Sciatic nerve (tissue), 2 donors: Measurements from ENCODE around the gene SYNGR2. TPM values are rescaled to one million over a fixed set of nuclear protein-coding genes. Genes with fewer than 3 reads are reported as not detected.

ENCODE experiments used
- ATAC-seq: fragments of 200-7000 bp; cut with Tn5 transposase; one replicate; pipeline ENCODE4 v1.9.1; 2020; ENCODE audit warnings: mild to moderate bottlenecking, moderate library complexity
- DNase-seq: peaks from one replicate; pipeline ENCODE4 v3.0.0-alpha.2; 2020; ENCODE audit warnings: low spot score
- intact Hi-C: fragments of 100-400 bp; cut with DNase I; formaldehyde crosslinking; loops from one replicate; pipeline ENCODE4 v1.14.2; 2022
- total RNA-seq: library from RNA; stranded (reverse); fragmentation: NEBNext Ultra II Directional; extraction: Animal tissue kit (Norgen Biotek cat#: 25700); gene quantifications from one replicate; pipeline ENCODE4 v1.2.1, GENCODE V29; 2021
- donor health status: DM: no; HTN: no; CAD: no.
- donor health status: DM: no; HTN: no; CAD: no.

Gene SYNGR2, protein sequence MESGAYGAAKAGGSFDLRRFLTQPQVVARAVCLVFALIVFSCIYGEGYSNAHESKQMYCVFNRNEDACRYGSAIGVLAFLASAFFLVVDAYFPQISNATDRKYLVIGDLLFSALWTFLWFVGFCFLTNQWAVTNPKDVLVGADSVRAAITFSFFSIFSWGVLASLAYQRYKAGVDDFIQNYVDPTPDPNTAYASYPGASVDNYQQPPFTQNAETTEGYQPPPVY
- 73.6 TPM for total RNA-seq

DNA sequence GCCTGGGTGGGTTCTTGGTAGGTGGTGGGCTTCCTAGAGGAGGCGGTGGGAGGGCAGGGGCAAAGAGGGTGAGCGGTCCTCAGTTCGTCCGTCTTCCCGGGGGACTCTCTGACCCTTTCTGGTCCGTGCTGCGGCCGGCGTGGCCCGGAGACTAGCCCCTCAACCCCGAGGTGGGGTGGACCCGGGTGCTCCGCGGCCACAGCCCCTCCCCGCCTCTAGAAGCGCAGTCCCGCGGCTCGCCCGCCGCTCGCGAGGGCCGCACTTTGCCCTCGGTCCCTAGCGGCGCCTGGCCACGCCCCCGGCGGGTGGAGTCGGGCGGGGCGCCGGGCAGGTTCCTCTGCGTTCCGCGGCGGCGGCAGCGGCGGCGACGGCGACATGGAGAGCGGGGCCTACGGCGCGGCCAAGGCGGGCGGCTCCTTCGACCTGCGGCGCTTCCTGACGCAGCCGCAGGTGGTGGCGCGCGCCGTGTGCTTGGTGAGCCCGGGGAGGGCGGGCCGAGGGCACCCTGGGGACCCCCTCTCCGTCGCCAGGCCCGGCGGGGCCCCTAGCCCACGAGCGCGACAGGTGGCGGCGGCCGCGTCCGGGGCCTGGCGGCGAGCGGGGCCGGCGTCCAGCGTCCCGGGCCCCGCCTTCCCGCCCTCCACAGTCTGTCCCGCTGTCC, at the start of gene SYNGR2:
Gene SYNGR2 (plus strand): TSS at position 340 of the 661 bp plus-strand sequence. CDS start 36 bp downstream, at position 376.
- ATAC-seq (peak; percentile 59), DNase-seq (peak; percentile 88)
- intact Hi-C loops = no loop called here

DNA sequence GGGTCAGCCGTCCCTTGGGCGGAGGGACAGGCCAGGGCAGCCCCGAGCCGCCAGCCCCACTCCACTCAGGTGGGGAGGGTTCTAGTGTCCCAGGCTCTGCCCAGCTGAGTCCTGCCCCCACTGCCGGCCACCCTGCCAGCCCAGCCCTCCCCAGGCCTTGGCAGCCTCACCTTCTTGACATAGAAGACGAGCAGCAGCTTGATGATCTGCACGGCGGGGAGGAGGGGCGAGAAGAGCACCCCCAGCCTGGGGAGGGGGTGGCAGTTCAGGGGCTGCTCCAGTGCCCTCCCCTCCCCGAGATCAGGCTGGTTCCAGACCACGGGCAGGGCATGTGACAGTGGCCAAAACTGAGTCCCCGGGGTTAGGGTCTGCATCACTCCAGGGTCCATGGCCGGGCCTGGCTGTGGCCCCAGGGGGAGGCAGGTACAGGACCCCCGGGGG, 49.6 kb upstream of the SYNGR2 start:
- DNase-seq (no peak), ATAC-seq (no peak)
- intact Hi-C loops = no loop called here

DNA sequence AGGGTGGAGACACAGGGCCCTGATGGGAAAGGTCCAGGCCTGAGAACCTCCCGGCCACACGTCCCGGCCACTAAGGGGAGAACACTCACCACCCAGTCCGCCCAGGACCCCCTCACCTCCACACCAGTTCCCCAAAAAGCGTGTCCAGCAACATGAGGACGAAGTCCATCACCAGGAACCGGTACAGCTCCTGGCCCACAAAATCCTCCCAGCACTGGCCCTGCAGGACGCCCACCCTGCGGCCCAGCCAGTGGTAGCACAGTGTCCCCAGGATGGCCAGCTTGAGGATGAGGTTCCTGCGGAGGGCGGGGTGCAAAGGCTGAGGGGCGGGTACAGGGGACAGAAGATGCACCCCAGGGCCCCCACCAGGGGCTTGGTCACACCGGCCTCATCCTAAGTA, 47.8 kb upstream of the SYNGR2 start:
- intact Hi-C loops = loop anchor here (10.0 kb wide), 1 partner anchor 244 kb away; the partner anchor contains the start of gene SOCS3
- ATAC-seq = no peak
- no peak for DNase-seq

DNA sequence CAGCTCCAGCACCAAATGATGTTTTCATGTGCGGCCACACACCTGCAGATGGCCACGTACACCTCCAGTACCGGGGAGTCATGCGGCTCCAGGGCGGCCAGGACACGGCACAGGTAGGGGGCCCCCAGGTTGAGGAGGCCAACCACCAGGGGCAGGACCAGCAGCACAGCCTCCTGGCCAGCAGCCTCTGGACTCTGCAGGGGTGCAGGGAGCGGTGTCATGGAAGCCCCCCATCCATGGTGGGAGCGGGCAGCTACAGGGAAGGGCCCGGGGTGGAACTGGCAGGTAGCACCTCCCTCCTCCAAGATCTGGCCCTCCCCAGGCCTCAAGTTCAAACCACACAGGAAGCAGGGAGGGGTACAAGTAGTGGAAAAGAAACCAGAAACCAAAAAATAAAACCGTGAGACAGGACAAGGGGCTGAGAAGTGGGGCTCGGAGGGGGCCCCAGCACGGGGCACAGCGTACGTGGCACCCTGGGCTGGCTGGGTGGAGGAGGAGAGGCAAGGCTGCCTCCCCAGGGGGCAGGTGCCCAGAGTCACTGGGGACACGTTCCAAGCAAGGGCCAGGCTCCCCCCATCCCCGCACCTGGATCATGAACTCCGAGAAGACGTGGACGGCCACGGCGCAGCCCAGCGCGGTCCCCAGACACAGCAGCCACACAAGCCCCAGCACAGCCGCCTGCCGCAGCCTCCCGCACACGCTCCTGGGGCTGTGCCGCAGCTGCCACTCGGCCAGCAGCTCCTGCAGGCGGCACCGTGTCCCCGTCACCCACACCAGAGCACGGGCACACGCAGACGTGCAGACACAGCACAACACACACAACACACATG, 47.2 kb upstream of the SYNGR2 start:
- DNase-seq = no peak
- ATAC-seq = no peak
- intact Hi-C loops = loop anchor here (10.0 kb wide), 1 partner anchor 244 kb away; the partner anchor contains the start of gene SOCS3

DNA sequence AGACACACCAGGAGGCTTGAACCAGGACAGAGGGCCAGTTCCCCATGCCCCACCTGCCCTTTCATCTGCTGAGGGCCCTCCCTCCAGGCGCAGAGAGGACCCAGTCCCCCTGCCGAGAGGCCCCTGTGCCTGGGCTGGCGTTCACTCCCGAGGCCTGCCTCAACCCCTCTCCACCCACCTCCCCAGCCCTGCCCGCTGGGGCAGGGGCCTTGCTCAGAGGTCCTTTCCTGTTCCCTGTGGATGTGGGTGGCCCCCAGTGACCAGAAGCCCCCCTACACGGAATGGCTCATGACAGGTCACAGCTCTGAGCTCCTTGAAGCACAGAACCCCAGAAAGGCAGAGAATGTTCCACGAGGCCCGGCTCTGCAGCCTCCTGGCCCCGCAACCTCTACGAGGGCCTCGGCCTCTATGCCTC, 46.6 kb upstream of the SYNGR2 start:
- intact Hi-C loops = loop anchor here (10.0 kb wide), 1 partner anchor 243 kb away; the partner anchor contains the start of gene SOCS3
- DNase-seq = no peak
- ATAC-seq = no peak

DNA sequence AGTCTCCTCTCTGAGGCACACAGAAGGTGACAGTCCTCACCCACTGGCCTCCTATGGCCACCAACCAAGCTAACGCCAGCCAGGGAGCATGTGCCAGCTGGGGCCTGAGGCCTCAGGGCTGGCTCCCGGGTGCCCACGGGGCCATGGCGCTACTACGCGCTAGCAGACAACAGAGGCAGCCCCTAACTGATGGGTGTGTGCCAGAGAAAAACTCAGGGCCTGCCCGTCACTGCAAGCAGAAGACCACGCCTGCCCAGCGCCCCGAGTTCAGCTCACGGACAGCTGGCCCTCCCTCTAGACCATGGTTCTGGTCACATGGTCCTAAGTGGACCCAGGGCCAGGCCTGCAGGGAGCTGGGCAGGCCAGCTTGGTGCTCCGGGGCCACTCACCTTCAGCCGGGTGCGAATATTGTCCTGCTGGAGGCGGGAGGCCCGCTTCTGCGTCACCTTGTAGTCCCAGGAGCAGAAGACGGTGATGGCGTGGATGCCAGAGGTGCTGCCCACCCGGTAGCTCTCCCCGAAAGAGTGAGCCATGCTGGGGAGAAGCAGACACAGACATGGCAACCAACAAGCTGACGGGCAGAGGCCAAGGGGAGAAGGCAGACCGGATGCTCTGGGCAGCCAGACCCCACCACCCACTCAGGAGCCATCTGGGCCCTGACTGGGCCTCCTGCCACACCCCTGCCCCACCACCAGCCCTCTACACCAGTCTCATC, 46.0 kb upstream of the SYNGR2 start:
- intact Hi-C loops = loop anchor here (10.0 kb wide), 1 partner anchor 242 kb away; the partner anchor contains the start of gene SOCS3
- DNase-seq (no peak), ATAC-seq (no peak)

DNA sequence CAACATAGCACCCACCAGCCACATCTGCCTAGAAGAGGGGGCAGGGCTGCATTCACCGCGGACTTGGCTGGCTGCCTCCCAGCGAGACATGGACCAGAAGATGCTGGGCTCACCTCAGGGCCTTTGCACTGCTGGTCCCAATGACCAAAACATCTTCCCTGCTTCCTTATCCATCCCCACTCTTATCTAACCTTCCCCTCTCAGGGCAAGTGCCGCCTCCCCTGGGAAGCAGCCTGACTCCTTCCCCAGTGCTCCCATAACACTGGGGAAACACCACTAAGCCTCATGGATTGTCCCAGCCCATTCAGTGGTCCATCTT, 45.5 kb upstream of the SYNGR2 start:
- intact Hi-C loops = loop anchor here (10.0 kb wide), 1 partner anchor 242 kb away; the partner anchor contains the start of gene SOCS3
- DNase-seq = no peak
- ATAC-seq = no peak

DNA sequence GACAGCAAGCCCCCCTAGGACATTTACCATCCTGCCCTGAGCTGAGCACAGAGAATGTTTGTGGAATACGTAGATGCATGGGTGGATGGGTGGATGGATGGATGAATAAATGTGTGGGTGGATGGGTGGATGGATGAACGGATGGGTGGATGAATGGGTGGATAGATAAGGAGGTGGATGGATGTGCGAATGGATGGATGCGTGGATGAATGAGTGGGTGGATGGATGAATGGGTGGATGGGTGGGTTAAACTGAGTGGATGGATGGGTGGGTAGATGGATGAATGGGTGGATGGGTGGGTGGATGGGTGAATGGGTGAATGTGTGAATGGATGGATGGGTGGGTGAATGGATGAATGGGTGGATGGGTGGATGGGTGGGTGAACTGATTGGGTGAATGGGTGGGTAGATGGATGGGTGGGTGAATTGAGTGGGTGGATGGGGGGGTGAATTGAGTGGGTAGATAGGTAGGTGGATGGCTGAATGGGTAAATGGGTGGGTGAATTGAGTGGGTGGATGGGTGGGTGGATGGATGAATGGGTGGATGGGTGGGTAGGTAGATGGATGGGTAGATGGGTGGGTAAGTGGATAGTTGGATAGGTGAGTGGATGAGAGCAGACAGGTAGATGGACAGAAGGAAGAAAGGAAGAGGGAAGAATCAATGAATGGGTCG, 45.0 kb upstream of the SYNGR2 start:
- ATAC-seq (no peak), DNase-seq (no peak)
- intact Hi-C loops = loop anchor here (10.0 kb wide), 1 partner anchor 241 kb away; the partner anchor contains the start of gene SOCS3

DNA sequence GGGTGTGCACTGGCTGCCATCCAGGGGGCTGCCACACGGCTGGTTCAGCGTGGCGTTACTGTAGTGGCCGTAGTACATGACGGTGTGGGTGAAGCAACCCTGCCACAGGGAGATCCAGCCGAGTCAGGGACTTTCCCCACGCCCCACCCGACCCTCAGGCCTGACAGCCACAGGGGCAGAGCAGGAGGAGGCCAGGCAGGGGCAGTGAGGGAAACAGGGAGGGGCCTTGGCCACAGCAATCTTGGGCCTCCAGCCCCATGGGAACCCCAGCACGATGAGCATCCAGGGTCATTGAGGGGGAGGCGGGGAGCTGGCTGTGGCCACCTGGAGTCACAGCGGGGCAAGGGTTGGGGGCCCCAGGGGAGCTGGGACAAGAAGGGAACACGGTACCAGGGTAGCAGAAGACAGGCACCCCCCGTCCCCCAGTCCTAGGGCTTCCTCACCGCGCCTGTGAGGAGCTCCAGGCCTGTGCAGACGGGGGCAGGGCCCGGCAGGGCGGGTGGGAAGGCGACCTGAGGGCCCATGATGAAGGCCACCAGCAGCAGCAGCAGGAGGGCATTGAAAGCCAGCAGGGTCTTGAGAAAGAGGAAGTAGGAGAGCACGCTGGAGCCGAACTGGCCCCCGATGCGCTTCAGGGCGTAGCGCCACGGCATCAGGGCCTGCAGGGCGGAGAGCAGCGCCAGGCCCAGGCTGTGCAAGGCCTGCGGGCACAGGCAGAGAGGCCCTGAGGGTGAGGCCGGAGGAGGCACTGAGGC, 44.1 kb upstream of the SYNGR2 start:
- ATAC-seq (no peak), DNase-seq (no peak)
- intact Hi-C loops = loop anchor here (10.0 kb wide), 1 partner anchor 241 kb away; the partner anchor contains the start of gene SOCS3

DNA sequence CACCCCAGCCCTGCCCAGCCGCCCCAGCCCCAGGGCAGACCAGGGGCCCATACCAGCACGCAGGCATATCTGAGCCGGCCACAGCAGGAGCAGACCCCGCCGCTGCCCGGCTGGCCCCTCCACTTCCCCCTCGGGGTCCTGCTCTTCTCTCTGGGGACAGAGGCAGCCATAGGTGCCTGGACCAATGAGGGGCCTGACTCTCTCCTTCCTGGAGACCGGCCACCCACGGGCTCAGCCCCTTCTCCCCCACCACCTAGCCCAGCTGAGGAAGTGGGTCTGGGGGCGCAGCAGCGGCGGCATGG, 43.6 kb upstream of the SYNGR2 start:
- intact Hi-C loops = loop anchor here (10.0 kb wide), 1 partner anchor 240 kb away; the partner anchor contains the start of gene SOCS3
- ATAC-seq (no peak), DNase-seq (peak; percentile 55)

DNA sequence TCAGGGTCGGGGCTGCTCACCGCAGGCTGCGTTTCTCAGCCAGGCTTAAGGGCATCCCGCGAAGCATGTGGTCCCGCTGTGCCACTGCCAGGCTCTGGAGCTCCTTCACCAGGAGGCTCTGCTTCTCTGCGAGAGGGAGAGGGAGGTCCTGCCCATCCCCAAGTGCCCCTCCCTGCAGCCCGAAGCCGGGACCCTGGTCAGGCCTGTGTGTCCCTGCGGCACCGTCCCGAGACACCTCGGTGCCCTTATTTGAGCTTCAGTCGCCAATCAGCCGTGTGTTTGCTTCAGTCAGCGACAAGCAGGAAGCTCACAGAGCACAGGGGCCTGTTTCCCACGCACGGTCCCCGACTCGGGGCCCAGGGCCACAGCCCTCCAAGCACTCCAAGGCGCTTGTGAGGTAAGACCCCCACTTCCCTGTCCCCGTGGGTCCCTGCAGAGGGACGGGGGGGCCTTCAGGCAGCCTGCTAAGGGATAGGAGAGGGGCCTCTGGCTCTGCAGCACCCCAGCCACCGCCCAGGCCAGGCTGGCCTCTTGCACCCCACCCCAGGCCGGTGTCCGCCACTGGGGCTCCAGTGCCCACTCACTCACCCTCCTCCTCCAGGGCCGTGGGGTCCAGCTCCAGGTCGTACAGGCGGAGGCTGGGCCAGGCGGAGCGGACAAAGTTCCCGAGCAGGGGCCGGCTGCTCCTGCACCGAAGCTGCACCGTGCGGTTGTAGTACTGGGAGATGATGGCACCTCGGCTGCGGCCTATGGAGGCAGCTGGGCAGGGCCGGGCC, 43.1 kb upstream of the SYNGR2 start:
- intact Hi-C loops = loop anchor here (10.0 kb wide), 1 partner anchor 239 kb away; the partner anchor contains the start of gene SOCS3
- ATAC-seq (no peak), DNase-seq (peak; percentile 62)

DNA sequence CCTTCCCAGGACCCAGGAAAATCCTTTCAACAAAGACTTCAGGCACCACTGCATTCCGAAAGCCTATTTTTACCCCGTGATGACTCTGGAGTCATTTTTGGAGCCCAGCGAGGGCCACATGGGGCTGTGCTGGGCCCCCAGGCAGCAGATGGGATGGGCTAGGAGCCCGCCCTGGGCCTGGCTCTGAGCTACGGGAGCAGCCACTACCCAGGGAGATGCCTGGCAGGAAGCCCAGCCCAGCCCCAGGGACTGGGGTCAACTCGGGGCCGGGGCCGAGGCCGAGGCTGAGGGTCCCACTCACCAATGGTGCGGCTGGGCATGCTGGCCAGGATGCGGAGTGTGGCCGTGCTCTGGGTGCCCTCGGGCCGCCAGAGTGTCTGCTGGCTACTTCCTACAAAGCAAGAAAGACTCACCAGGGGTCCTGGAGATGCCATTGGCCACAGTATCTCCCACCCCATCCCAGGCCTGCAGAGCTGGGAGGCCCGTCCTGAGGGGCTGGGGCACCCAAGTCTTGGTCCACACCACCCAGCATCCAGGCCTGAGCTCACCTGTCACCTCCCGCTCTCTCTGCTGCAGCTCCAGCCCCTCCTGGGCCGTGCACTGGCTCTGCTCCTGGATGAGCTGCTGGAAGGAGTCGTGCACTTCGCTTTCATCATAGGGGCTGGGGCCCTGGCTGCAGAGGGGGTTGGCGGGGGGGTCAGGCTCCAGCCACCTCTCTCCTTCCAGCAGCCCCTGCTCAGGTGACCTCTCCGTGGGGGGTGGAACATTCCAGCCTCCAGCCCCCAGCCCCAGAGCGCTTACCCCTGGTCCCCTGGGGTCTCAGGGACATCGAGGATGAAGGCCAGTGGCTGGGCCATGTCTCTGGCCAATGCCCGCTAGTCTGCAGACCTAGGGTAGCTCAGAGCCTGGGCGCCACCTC, 42.1 kb upstream of the SYNGR2 start:
- intact Hi-C loops = loop anchor here (10.0 kb wide), 1 partner anchor 239 kb away; the partner anchor contains the start of gene SOCS3
- peak; percentile 68 for DNase-seq
- no peak for ATAC-seq

DNA sequence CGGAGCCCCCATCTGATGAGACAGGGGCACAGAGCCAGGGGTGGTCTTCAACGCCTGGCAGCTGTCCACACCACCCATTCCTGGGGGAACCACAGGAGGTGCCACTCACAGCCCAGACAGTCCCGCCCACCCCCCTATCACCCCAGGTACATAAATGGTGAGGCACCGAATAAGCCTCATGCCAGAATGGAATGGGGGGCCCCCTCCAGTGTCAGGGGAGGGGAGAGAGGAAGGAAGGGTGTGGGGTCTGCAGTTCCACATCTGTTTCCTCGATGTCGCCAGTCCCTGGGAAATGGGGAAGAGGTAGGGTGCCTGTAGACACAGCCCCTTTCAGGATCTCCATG, 41.5 kb upstream of the SYNGR2 start:
- intact Hi-C loops = loop anchor here (10.0 kb wide), 1 partner anchor 238 kb away; the partner anchor contains the start of gene SOCS3
- ATAC-seq (no peak), DNase-seq (peak; percentile 60)

DNA sequence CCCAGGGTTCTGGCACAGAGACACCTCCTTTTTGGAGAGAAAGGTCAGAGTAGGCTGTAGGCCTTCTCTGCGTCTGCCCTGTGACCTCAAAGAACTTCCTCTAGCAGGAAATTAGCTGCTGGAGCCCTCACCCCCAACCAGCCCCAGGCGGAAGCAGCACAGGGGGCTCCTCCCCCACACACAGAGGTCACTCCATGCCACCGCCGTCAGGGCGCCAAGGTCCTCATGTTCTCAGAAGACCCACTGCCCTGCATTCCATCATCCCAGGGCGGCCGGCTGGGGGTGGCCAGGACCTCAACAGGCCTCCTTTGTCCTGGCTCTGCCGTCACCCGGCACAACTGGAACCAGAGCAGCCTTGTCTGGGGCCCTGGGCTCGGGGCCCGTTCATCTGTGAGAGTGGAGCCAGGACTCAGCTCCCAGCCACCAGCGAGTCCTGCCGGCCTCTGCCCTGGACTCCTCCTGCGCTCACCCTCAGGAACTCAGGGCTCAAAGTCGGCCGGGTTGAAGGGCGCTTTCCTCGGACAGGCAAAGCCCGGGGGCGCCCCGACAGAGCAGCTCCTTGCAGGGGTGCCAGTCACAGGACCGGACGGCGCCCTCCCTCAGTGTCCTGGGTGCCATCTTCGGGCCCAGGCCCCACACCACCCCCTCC, 41.0 kb upstream of the SYNGR2 start:
- intact Hi-C loops = loop anchor here (10.0 kb wide), 1 partner anchor 237 kb away; the partner anchor contains the start of gene SOCS3
- DNase-seq (peak; percentile 86), ATAC-seq (peak; percentile 70)

DNA sequence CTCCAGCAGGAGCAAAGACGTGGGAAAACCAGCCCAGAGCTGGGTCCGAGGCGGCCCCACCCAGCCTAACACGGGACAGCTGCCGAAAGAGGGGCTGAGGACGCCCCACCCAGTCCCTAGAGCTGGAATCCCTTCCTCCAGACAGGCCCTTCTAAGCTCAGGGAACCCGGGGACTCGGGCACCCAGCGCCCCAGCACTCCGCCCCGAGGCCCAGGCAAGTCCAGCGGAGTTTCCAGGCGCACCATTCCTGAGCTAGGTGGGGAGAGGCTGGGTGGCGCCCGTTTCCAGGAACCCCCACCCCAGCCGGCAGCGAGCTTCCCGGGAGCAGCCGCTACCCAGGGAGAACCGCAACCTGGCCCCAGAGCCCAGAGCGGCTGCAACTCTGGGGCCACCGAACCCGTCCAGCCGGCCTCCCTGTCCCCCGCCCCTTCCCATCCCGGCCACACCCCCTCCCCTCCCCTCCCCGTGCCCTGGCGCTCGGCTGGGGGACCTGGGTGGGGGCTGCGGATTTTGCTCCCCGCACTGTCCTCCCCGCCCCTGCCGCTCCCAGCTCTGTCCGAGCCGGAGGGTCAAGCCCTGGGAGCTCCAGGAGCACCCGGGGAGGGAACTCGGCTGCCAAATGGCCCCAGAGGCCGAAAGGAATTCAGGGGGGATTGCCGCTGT, 40.4 kb upstream of the SYNGR2 start:
- ATAC-seq (peak; percentile 28), DNase-seq (peak; percentile 74)
- intact Hi-C loops = loop anchor here (10.0 kb wide), 1 partner anchor 237 kb away; the partner anchor contains the start of gene SOCS3
